ENCODE results near the gene MSX1.

MSX1 gene

GRCh38 chr4:4871242-4871572 is 11.7 kb downstream of the MSX1 start:
- no peak for DNase-seq

GRCh38 chr4:4871573-4872313 is 12.3 kb downstream of the MSX1 start:
- DNase-seq = no peak

- no peak for DNase-seq
Measured at GRCh38 chr4:4872314-4872903, 12.9 kb downstream of the MSX1 start.

GRCh38 chr4:4873203-4873602 is 13.7 kb downstream of the MSX1 start:
- no peak for DNase-seq

GRCh38 chr4:4874254-4874653 is 14.8 kb downstream of the MSX1 start:
- no peak for DNase-seq

GRCh38 chr4:4875147-4875546 is 15.7 kb downstream of the MSX1 start:
- DNase-seq = no peak

- no peak for DNase-seq
Measured at GRCh38 chr4:4875611-4876010, 16.1 kb downstream of the MSX1 start.

- no peak for DNase-seq
Measured at GRCh38 chr4:4876945-4877661, 17.6 kb downstream of the MSX1 start.

GRCh38 chr4:4880492-4880891 is 21.0 kb downstream of the MSX1 start:
- DNase-seq = no peak

GRCh38 chr4:4881432-4881831 is 22.0 kb downstream of the MSX1 start:
- DNase-seq = no peak

GRCh38 chr4:4884611-4885010 is 25.1 kb downstream of the MSX1 start:
- DNase-seq = no peak

GRCh38 chr4:4887426-4887825 is 28.0 kb downstream of the MSX1 start:
- no peak for DNase-seq

- no peak for DNase-seq
Measured at GRCh38 chr4:4888695-4889094, 29.2 kb downstream of the MSX1 start.

GRCh38 chr4:4889781-4890180 is 30.3 kb downstream of the MSX1 start:
- no peak for DNase-seq

GRCh38 chr4:4890574-4891255 is 31.2 kb downstream of the MSX1 start:
- no peak for DNase-seq

GRCh38 chr4:4893721-4894120 is 34.3 kb downstream of the MSX1 start:
- no peak for DNase-seq

GRCh38 chr4:4899202-4899925 is 39.9 kb downstream of the MSX1 start:
- DNase-seq = no peak

GRCh38 chr4:4901877-4902276 is 42.4 kb downstream of the MSX1 start:
- no peak for DNase-seq

GRCh38 chr4:4912155-4912554 is 52.7 kb downstream of the MSX1 start:
- DNase-seq = no peak

- DNase-seq = no peak
Measured at GRCh38 chr4:4913147-4913561, 53.7 kb downstream of the MSX1 start.
